ENCODE results near the gene DCTN3.

The DCTN3 gene

DNA sequence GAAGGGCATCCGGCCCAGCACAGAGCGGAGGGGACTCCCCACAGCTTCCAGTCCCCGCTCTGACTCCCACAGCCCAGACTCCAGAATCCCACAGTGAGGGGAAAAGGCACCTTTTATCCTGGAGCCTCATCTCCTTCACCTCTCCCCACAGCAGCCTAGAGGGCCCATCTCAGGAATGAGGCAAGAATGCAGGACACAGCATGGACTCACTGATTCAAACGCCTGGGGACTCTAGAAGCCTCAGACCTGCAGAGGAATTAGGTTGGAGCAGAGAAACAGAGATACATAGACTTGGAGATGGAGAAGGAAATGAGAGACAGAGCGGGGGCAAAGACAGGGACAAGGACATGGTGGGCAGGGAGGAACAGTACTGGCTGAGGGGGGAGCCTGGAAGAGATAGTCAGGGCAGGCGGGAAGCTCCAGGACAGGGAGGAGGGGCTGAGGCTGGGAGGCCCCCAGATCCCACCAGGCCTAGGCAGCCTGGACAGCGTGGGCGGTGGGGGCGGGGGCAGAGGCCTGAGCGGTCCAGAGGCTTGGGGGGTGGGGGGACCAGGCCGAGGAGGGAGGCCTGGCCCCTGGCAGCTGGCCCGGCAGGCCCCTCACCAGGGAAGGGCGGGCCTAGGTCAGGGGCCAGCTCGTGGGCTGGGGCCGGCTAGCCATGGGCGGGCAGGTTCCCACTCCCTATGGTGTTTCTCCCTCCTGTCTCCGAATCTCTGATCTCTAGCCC, 46.5 kb downstream of the DCTN3 start:
- DNase-seq (ENCODE audit: low spot score): no peak

DNA sequence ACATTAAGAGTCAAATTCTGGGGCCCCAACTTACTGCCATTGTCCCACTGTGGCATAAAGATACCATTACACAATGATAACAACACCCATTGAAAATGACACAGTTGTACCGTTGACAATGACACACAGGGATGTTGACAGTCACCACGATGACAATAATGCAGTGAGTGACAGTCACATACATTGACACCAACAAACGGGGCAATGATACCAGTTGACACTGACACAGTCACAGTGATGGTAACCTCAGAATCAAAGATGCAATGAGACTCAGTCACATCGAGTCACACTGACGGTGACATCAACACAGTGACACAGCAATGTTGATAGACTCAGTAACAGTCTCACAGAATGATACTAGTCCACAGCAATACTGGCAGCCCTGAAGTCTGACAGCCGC, 47.7 kb downstream of the DCTN3 start:
- DNase-seq (ENCODE audit: low spot score): no peak

DNA sequence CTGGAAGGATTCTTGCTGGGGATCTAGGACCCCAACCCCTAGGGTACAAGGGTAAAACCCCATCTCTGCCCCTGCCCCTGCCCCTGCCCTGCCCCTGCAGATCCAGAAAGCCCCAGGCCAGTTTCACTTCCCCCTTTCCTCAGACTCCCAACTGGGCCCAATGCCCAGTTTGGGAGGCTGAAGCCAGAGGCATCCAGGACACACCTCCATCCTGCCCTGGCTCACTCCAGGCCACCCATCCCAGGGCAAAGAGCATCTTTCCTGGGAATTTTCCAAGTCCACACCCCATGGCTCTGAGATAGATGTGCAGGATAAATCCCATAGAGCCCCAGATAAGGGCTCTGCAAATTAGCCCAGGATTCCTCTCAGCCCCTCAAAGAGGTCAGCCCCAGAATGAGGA, 48.2 kb downstream of the DCTN3 start:
- DNase-seq (ENCODE audit: low spot score): no peak

DNA sequence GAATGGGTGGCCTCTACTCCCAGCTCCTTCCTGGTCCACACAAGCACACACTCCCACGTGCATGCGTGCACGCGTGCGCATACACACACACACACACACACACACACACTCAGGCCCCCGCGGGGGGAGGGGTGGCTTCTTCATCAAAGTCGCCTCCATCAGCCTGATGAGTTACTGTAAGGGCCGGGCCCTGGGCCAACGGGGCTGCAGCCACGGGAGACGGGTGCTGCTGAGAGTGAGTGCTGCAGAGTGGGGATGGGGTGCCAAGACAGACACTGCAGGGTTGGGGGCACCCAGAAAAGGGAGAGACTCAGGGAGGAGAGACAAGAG, 48.8 kb downstream of the DCTN3 start:
- DNase-seq (ENCODE audit: low spot score): no peak

DNA sequence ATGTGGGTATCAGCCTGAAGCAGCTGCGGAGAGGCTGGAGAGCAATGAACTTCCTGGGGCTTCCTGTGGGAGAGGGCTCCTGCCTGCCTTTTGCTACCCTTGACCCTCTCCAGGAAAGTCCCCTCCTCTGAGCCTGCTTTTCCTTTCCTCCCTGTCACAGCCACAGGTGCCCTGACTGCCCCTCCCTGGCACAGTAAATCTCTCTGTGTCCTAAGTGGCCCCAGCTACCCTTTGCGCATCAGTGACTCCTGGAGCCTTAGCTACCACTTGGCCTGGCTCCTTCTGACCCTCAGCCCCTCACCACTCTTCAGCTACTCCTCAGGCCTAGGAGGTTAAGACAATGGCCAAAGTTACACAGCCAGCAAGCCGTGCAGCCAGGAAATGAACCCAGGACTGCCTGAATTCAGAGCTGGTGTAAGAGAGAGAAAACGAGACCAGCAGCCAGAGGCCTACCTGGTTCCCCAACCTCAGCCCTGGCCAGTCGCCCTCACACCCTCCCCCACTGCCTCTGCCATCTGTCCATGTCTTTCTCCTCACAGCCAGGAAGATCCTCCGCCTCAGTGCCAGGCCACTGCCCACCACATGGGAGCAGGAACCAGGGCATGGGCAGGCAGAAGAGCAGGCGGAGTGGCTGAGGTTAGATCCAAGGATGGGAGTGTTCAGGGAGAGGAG, 49.4 kb downstream of the DCTN3 start:
- DNase-seq (ENCODE audit: low spot score): no peak

DNA sequence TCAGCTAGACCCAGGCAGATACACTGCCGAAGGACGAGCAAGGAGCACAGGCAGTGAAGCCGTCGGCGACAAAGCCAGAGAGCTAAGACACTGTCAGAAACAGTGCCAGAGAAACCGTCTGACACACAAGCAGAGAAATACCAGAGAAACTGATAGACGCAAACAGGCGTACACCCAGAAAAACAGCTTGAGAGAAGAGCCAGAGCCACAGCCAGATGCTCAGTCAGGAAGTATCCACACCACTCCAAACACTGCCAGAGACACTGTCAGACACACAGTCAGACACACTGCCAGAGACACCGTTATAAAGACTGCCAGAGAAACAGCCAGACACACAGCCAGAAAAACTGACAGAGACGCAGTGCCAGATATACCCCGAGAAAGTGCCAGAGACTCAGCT, 49.9 kb downstream of the DCTN3 start:
- no peak for DNase-seq (ENCODE audit: low spot score)

DNA sequence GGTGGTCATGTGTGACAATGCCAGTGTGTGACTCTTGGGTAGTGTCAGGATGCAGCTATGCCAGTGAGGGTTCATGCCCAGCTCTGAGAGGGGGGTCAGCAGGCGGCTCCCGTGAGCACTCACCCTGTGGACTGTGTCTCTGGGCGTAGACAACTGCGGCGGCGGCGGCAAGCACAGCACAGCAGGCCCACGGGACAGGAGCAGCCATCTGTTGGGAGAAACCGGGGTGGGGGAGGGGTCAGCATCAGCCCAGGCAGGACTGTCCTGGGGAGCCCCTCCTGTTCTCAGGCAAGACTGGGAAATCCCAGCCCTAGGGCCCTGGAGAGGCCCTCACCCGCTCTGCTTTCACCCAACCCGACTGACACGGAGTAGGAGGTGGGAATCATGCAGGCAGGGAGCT, 51.5 kb downstream of the DCTN3 start:
- DNase-seq (ENCODE audit: low spot score): no peak

DNA sequence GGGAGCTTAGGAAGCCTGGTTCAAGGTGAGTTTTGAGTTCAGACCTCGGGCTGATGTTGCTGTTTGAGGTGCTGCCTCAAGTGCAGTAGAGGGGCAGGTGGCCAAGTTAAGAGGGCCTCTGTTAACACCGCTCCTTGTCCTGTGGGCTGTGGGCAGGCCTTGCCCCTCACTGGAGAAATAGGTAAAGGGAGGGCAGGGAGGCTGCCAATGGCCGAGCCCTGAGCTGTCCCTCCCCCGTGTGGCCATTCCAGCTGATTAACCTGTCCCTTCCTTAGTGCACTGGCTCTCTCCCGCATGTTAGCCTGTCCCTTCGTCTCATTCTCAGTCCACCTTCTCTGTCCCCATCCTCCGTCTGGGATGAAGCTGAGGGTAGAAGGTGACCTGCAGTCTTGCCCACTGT, 52.2 kb downstream of the DCTN3 start:
- no peak for DNase-seq (ENCODE audit: low spot score)

DNA sequence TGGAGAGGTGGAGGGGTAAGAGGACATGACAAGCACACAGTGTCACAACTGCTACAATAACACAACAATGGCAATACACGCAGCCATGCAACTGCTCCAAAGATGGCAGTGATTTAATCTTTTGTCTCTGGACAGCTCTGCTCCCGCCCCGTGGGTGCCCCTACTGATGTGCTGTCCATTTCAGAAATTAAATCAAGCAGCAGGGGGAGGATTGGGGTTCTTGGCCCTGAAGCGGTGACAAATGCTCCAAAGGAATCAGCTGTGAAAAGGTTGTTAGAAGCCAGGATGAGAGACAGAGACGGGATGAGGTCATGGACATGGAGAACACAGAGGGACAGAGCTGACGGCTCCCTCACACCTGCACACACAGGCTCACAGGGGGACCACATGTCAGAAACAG, 53.3 kb downstream of the DCTN3 start:
- no peak for DNase-seq (ENCODE audit: low spot score)

DNA sequence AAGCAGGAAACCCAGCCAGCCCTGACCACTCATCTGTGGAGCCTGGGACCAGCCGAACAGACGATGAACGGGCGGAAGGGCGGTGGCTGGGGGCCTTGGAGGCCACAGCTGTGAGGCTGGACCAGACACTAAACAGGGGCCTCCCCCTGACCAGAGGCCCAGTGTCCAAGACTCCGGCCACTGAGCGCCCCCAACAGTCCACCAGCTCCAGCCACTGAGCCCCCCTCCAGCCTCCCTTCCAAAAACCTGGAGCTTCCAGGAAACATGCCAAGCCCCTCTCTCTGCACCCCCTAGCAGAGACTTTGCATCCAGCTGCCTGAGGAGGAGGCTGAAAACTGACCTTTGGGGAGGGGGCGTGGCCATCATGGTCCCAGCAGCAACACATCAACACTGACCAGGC, 54.0 kb downstream of the DCTN3 start:
- DNase-seq (ENCODE audit: low spot score): no peak

DNA sequence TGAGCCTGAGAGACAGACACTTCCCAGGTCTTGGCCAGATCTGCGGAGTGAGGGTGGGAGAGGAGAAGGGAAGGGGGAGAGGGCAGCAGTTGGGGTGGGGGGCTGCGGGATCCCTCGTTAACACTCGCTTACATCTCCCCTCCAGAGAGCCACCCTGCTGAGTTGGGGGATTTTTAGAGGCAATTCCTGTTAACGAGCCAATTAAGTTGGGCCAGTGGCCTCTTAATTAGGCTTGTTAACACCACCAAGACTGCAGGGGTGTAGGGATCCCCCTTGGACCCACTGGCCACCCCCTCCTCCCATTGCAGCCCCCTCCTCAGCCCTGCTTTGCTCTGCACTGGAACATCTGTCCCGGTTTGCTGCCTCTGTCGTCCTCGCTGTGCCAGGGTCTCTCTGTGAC, 54.4 kb downstream of the DCTN3 start:
- no peak for DNase-seq (ENCODE audit: low spot score)

DNA sequence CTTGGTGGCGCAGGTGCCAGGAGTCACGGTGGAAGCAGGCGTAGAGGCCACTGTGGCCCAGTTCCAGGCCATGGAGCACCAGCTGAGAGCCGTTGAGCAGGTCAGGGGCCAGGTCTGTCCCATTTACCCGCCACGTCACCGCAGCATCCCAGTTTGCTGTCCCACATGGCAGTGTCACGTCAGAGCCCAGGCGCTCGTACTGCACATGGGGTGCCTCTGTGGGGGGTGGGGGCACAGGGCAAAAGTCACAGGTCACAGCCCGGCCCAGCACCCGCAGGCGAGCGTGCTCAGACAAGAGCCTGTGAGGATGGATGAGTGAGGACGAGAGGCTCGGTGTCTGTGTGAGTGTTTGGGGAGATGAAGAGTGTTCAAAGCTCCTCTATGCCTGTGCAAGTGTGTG, 55.7 kb downstream of the DCTN3 start:
- DNase-seq (ENCODE audit: low spot score): no peak
